Fibroblast of lung (primary cell): ENCODE data around the gene EPAS1. TPM values are rescaled to one million over a fixed set of nuclear protein-coding genes. Genes with fewer than 3 reads are reported as not detected.
A peak's percentile ranks its signal among the peaks of the same experiment; 100 is the strongest.

Source experiments
- DNase-seq, 2 donors: peaks; one replicate each; pipeline versions ENCODE4 v3.0.0 to v3.0.0-alpha.2; 2010; ENCODE audit warnings: low read depth in 2 of 2
- H2AFZ ChIP-seq: 2 replicates; pipeline ENCODE4 v1.5.1; 2012; ENCODE audit warnings: low read length, control low read depth, inconsistent platforms
- H3K27ac ChIP-seq: 2 replicates; pipeline ENCODE4 v1.5.1; 2011; ENCODE audit warnings: low read length, control low read depth; ENCODE audit not compliant: insufficient read depth
- H3K27me3 ChIP-seq: 2 replicates; pipeline ENCODE4 v1.5.1; 2011; ENCODE audit warnings: mild to moderate bottlenecking, low read length; ENCODE audit not compliant: control insufficient read depth, insufficient read depth
- H3K36me3 ChIP-seq: 2 replicates; pipeline ENCODE4 v1.5.1; 2011; ENCODE audit warnings: low read length; ENCODE audit not compliant: control insufficient read depth, insufficient read depth
- H3K4me1 ChIP-seq: 2 replicates; pipeline ENCODE4 v1.5.1; 2011; ENCODE audit warnings: low read length; ENCODE audit not compliant: control insufficient read depth, insufficient read depth; ENCODE audit errors: extremely low read depth
- H3K4me2 ChIP-seq: 2 replicates; pipeline ENCODE4 v1.5.1; 2011; ENCODE audit warnings: low read length, control low read depth; ENCODE audit not compliant: insufficient read depth; ENCODE audit errors: extremely low read depth
- H3K4me3 ChIP-seq, 4 experiments: fragments of 200-600 bp in 1 of 4; sonication (generic) in 1 of 4; replicated peaks in 1 of 4; 2 replicates each; pipeline ENCODE4 v1.5.1; 2011 to 2016; ENCODE audit warnings: low read length in 4 of 4, low read depth in 3 of 4, mild to moderate bottlenecking in 3 of 4, control low read depth in 2 of 4, inconsistent platforms in 1 of 4, mixed read lengths in 1 of 4; ENCODE audit not compliant: insufficient read depth in 1 of 4; ENCODE audit errors: control extremely low read depth in 1 of 4
- H3K79me2 ChIP-seq: 2 replicates; pipeline ENCODE4 v1.5.1; 2012; ENCODE audit warnings: mild to moderate bottlenecking, low read length, inconsistent platforms; ENCODE audit not compliant: control insufficient read depth, insufficient read depth
- H3K9ac ChIP-seq: 2 replicates; pipeline ENCODE4 v1.5.1; 2011; ENCODE audit warnings: mild to moderate bottlenecking, low read length, control low read depth; ENCODE audit not compliant: insufficient read depth
- H3K9me3 ChIP-seq: 2 replicates; pipeline ENCODE4 v1.5.1; 2012; ENCODE audit warnings: low read depth, low read length; ENCODE audit not compliant: control insufficient read depth, insufficient read depth
- H4K20me1 ChIP-seq: 2 replicates; pipeline ENCODE4 v1.5.1; 2011; ENCODE audit warnings: low read length; ENCODE audit not compliant: control insufficient read depth, insufficient read depth; ENCODE audit errors: extremely low read depth
- CTCF ChIP-seq, 2 donors: IDR thresholded peaks in 1 of 2; conservative IDR thresholded peaks in 1 of 2; 1 replicate in 1 of 2; 2 replicates in 1 of 2; pipeline ENCODE4 v1.5.1; 2011 to 2012; ENCODE audit warnings: low read length in 2 of 2, control low read depth in 1 of 2, inconsistent platforms in 1 of 2, low read depth in 1 of 2, mild to moderate bottlenecking in 1 of 2
- EZH2 ChIP-seq: IDR thresholded peaks from 2 replicates; pipeline ENCODE4 v1.5.1; 2012; ENCODE audit warnings: low read length, control low read depth, mild to moderate bottlenecking; ENCODE audit errors: missing control alignments
- polyA plus RNA-seq, 2 donors: library from polyadenylated mRNA; depleted of rRNA in 1 of 2; stranded (reverse) in 1 of 2; unstranded in 1 of 2; fragments of >200 nt; gene quantifications; 2 replicates each; pipeline ENCODE4 v1.2.1, GENCODE V29; 2011 to 2012; ENCODE audit warnings: missing spikeins in 1 of 2
- total RNA-seq: library from RNA; depleted of rRNA; stranded (reverse); fragments of >200 nt; gene quantifications from 2 replicates; pipeline ENCODE4 v1.2.1, GENCODE V29; 2014

The EPAS1 gene
- total and polyA plus RNA-seq, 2 donors (not counting 1 experiment from before 2014, with no cell fraction given): 120 to 941 TPM

GRCh38 chr2:46293466-46293865, 3.7 kb upstream of the EPAS1 start:
- no peaks in the 10 kb centered on the region for H3K36me3 ChIP-seq
- no peak overlapping the region for H3K9ac ChIP-seq
- no peak overlapping the region for H2AFZ ChIP-seq
- H3K9me3 ChIP-seq: no peaks in the 10 kb centered on the region
- no peak for DNase-seq
- peaks cover 12% of the 10 kb centered on the region for H3K79me2 ChIP-seq
- H3K4me2 ChIP-seq: no peak overlapping the region
- TF ChIP-seq CTCF (conservative IDR thresholded peaks at IDR 0.05 in 1 of 2, IDR thresholded peaks at IDR 0.05 in 1 of 2; ENCODE audit: low read depth in 1 of 2, low read length in 2 of 2) (no peak), EZH2 (no peak)
- H4K20me1 ChIP-seq: no peaks in the 10 kb centered on the region
- no peaks in the 10 kb centered on the region for H3K4me1 ChIP-seq
- peaks cover 2% of the 10 kb centered on the region for H3K27me3 ChIP-seq
- H3K4me3 ChIP-seq: no peak overlapping the region
- H3K27ac ChIP-seq: no peak overlapping the region

- Histone ChIP-seq H3K27ac (no peak overlapping the region), H3K79me2 (peaks cover 20% of the 10 kb centered on the region), H3K9me3 (no peaks in the 10 kb centered on the region), H3K27me3 (peaks cover 2% of the 10 kb centered on the region), H4K20me1 (no peaks in the 10 kb centered on the region), H2AFZ (no peak overlapping the region), H3K4me1 (no peaks in the 10 kb centered on the region), H3K4me2 (no peak overlapping the region), H3K4me3 (no peak overlapping the region), H3K9ac (no peak overlapping the region), H3K36me3 (no peaks in the 10 kb centered on the region)
- DNase-seq: no peak
- peak; percentile 30 to 44 for TF ChIP-seq CTCF (conservative IDR thresholded peaks at IDR 0.05 in 1 of 2, IDR thresholded peaks at IDR 0.05 in 1 of 2; ENCODE audit: low read depth in 1 of 2, low read length in 2 of 2)
- TF ChIP-seq EZH2: no peak
These were observed 2.9 kb upstream of the EPAS1 start for GRCh38 chr2:46294176-46294836.

GRCh38 chr2:46296216-46296839, 879 bp upstream of the EPAS1 start:
- peak overlapping the region; percentile 73 for H3K9ac ChIP-seq
- H3K4me3 ChIP-seq: peak overlapping the region; percentile 44 to 97 (median 52)
- peak overlapping the region; percentile 29 for H2AFZ ChIP-seq
- no peak for DNase-seq
- H3K9me3 ChIP-seq: no peaks in the 10 kb centered on the region
- no peaks in the 10 kb centered on the region for H3K27me3 ChIP-seq
- peaks cover 39% of the 10 kb centered on the region for H3K79me2 ChIP-seq
- H4K20me1 ChIP-seq: no peaks in the 10 kb centered on the region
- no peaks in the 10 kb centered on the region for H3K36me3 ChIP-seq
- TF ChIP-seq EZH2 (no peak), CTCF (conservative IDR thresholded peaks at IDR 0.05 in 1 of 2, IDR thresholded peaks at IDR 0.05 in 1 of 2; ENCODE audit: low read depth in 1 of 2, low read length in 2 of 2) (no peak)
- H3K4me1 ChIP-seq: peaks cover 2% of the 10 kb centered on the region
- H3K4me2 ChIP-seq: peak overlapping the region; percentile 62
- peak overlapping the region; percentile 59 for H3K27ac ChIP-seq
